ENCODE data around the gene PTDSS2. TPM values are rescaled to one million over a fixed set of nuclear protein-coding genes. Genes with fewer than 3 reads are reported as not detected.

The PTDSS2 gene
- total and polyA plus RNA-seq, 9 of the 15 experiments (the other 6 are each of a cell fraction or from before 2014, with no cell fraction given): 0.45 to 53.9 (median 17.2) TPM

DNA sequence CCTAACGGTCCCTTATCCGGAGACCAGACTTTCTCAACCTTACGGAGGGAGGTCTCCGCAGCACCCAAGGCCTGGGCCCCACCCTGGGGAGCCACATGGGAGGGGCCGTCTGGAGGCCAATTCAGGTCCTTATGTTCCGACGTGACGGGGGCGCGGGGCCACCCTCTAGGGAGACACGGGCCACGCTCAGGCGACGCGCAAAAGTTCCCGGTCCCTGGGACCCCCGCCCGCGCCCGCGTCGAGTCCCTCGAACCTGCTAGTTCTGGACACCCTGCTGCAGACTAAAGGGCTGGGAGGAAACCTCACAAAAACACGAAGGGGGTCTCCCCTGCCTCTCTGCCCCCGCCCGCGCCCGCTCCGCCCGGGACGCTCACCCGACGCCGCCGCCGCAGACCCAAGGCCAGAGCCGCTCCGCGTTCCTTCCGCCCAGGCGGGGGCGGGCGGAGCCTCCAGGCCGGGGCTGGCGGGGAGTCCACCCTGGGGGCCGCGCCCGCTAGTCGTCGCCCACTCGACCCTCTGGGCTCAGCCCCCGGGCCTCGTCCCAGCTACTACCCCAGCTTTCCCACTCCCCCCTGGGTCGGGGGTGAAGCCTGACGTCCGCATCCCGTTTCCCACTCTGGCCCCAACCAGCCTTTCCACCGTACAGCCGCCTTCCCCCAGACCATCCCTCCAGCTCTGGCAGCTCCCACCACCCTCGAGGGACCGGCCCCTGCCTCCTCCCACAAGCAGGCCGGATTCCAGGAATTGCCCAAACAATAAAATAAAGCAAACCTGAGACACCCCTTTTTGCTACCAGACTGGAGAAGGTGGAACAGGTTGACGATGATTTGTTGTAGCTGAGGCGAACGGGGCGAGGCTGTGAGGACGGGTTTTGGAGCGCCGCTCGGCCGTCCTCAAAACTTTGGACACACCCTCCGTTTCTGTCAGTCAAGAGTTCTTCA is 54.2 kb downstream of the PTDSS2 start:
- Histone ChIP-seq H3K4me1 (replicated peaks in 1 of 2; ENCODE audit: control insufficient read depth in 2 of 2, insufficient read depth in 2 of 2, low read length in 2 of 2) (peaks cover 11 to 72% of the 10 kb centered on the region in 2 experiments), H3K79me2 (ENCODE audit: control insufficient read depth, insufficient read depth, low read length) (peaks cover 70% of the 10 kb centered on the region), H3K27me3 (ENCODE audit: control insufficient read depth in 2 of 2, insufficient read depth in 2 of 2, low read length in 2 of 2) (no peaks in the 10 kb centered on the region), H3K9ac (ENCODE audit: insufficient read depth in 1 of 2, low read depth in 2 of 2, low read length in 2 of 2) (peak overlapping the region; percentile 97 to 100), H3K4me3 (peak overlapping the region; percentile 93), H3K9me3 (replicated peaks; ENCODE audit: control insufficient read depth, insufficient read depth, low read depth, low read length) (no peaks in the 10 kb centered on the region), H3K36me3 (ENCODE audit: control insufficient read depth, insufficient read depth, low read length) (peaks cover 47% of the 10 kb centered on the region; the same call in 2 of the 3 replicates), H3K4me2 (ENCODE audit: insufficient read depth, low read length) (peak overlapping the region; percentile 99), H3K27ac (ENCODE audit: extremely low read depth, low read depth, low read length) (peak overlapping the region; percentile 98), H2AFZ (ENCODE audit: low read depth, low read length) (peak overlapping the region; percentile 0; the same call in 1 of the 2 replicates), H4K20me1 (replicated peaks; ENCODE audit: control insufficient read depth, insufficient read depth, low read length) (no peaks in the 10 kb centered on the region), H3K9me1 (ENCODE audit: control insufficient read depth, insufficient read depth, low read length) (no peaks in the 10 kb centered on the region)
- intact Hi-C loops (cut with micrococcal nuclease) (loop anchor here (2.0 kb wide), 1 partner anchor 44 kb away; no protein-coding TSS in a partner anchor), in situ Hi-C loops (cut with MboI) (loop anchor here (5.0 kb wide), 1 partner anchor 52 kb away; the partner anchor contains the start of gene PTDSS2)
- WGBS (ENCODE audit: insufficient coverage, low coverage, missing lambda C conversion rate): 2% methylated on average over 45 of the region's 72 CpGs
- ATAC-seq (peak; percentile 60), DNase-seq (ENCODE audit: extremely low read depth in 1 of 4, low spot score in 3 of 4) (peak; percentile 69 to 84 (median 73)), FAIRE-seq (peak; percentile 92)
- ChIA-PET CTCF (ENCODE audit: low intra/inter-chr PET ratio) (no interaction called here), POLR2A (interaction anchor here (0.7 to 2.1 kb wide), 6 partner anchors 8 to 55 kb away, joined by 4 to 13 read pairs (median 8); partner anchors contain the start of genes LRRC56 and PTDSS2)
- no TSS peak for BruUV-seq (replicated peaks)
- TF ChIP-seq NBN (IDR thresholded peaks at IDR 0.05; ENCODE audit: low read depth): no peak
- TF ChIP-seq, protein P1, sequence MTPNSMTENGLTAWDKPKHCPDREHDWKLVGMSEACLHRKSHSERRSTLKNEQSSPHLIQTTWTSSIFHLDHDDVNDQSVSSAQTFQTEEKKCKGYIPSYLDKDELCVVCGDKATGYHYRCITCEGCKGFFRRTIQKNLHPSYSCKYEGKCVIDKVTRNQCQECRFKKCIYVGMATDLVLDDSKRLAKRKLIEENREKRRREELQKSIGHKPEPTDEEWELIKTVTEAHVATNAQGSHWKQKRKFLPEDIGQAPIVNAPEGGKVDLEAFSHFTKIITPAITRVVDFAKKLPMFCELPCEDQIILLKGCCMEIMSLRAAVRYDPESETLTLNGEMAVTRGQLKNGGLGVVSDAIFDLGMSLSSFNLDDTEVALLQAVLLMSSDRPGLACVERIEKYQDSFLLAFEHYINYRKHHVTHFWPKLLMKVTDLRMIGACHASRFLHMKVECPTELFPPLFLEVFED (CRISPR knock-in tag; conservative IDR thresholded peaks at IDR 0.05): no peak
- TF ChIP-seq HNRNPK (IDR thresholded peaks at IDR 0.05; ENCODE audit: low read depth, low read length, poor library complexity, severe bottlenecking): no peak
- TF ChIP-seq DMBX1 (CRISPR knock-in tag; IDR thresholded peaks at IDR 0.05; ENCODE audit: borderline replicate concordance): peak; percentile 50; the same call in 1 of the 2 replicates
- TF ChIP-seq SNRNP70 (optimal IDR thresholded peaks at IDR 0.05; ENCODE audit: low read depth, low read length): no peak
- peak; percentile 46 for TF ChIP-seq KDM5B (IDR thresholded peaks at IDR 0.05; ENCODE audit: insufficient replicate concordance, low read depth, low read length)
- TF ChIP-seq, protein P2, sequence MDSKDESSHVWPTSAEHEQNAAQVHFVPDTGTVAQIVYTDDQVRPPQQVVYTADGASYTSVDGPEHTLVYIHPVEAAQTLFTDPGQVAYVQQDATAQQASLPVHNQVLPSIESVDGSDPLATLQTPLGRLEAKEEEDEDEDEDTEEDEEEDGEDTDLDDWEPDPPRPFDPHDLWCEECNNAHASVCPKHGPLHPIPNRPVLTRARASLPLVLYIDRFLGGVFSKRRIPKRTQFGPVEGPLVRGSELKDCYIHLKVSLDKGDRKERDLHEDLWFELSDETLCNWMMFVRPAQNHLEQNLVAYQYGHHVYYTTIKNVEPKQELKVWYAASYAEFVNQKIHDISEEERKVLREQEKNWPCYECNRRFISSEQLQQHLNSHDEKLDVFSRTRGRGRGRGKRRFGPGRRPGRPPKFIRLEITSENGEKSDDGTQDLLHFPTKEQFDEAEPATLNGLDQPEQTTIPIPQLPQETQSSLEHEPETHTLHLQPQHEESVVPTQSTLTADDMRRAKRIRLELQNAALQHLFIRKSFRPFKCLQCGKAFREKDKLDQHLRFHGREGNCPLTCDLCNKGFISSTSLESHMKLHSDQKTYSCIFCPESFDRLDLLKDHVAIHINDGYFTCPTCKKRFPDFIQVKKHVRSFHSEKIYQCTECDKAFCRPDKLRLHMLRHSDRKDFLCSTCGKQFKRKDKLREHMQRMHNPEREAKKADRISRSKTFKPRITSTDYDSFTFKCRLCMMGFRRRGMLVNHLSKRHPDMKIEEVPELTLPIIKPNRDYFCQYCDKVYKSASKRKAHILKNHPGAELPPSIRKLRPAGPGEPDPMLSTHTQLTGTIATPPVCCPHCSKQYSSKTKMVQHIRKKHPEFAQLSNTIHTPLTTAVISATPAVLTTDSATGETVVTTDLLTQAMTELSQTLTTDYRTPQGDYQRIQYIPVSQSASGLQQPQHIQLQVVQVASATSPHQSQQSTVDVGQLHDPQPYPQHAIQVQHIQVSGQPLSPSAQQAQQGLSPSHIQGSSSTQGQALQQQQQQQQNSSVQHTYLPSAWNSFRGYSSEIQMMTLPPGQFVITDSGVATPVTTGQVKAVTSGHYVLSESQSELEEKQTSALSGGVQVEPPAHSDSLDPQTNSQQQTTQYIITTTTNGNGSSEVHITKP (IDR thresholded peaks at IDR 0.05; ENCODE audit: partially characterized antibody): peak; percentile 26
- TF ChIP-seq PCBP1 (IDR thresholded peaks at IDR 0.05; ENCODE audit: low read depth, low read length, poor library complexity, severe bottlenecking): peak; percentile 54
- 0 out of 2 replicates have a peak, but pooled peaks have one; percentile 40 for TF ChIP-seq TCF7 (IDR thresholded peaks at IDR 0.05; ENCODE audit: borderline replicate concordance)
- 0 out of 2 replicates have a peak, but pooled peaks have one; percentile 19 for TF ChIP-seq POLR2AphosphoS2 (IDR thresholded peaks at IDR 0.05; ENCODE audit: low read length)
- no peak for TF ChIP-seq ESRRA (IDR thresholded peaks at IDR 0.05; ENCODE audit: borderline replicate concordance, low read depth)
- TF ChIP-seq JUN (IDR thresholded peaks at IDR 0.05; ENCODE audit: borderline replicate concordance, low read depth, low read length): no peak
- TF ChIP-seq JUN (CRISPR knock-in tag; IDR thresholded peaks at IDR 0.05; ENCODE audit: borderline replicate concordance): 0 out of 2 replicates have a peak, but pooled peaks have one; percentile 21
